NCI-H526 treated with DMSO at 0.1 percent for 48 hours (cell line): Measurements from ENCODE around the gene RPL37A.

Experiments used
- DNase-seq: peaks from one replicate; lab custom pipeline; 2025; lab: John Stamatoyannopoulos, UW

Gene RPL37A

DNA sequence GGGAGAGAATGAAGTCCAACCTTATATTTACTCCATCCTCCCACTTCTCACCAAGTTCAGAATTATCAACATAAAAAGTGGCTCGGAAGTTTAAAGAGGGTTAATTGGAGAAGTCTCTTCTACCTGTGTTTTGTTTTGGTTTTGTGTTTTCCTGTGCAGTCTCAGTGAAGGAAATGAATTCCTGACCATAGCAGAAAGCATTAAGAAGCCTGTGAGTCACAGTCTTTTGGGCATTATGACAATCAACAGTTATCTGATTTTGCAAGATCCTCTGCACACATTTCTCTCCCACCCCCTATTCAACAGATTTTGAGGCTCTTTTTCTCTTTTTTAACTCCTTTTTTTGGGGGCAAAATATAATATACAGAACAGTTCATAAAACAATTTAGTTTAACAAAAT lies 8.6 kb upstream of the RPL37A start:
- DNase-seq: no peak

DNA sequence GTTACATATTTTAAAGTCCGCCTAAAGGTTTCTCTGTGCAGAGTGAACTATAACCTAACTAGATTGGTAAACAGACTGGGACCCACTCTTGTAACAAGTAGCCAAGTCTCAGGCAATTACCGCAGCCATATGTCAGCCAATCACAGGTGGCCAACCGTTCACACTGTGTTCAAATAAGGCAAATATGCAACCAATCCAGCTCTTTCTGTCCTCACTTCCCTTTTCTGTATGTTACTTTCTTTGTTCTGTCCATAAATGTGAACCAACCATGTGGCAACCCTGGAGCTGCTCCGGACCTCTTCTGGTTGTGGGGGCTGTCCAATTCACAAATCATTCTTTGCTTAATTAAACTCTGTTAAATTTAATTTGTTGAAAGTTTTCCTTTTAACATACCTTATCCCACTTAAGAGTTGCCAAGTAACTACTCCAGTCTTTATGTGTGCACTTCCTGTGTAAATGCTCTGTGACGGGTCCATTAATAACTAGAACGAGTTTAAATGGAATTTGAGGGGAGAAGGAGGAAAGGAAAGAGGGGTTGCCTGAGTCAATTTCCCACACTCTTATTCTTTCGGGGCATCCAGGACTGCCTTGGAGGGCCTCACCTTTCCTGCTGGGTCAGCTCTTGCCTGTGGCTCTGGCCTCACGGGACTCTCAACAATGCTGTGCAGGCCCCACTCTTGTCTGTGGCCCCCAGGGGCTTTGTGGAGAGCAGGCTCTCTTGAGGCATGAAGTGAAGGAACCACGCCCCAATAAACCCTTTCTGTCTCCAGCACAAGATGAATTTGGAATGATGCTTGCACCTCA lies 6.6 kb upstream of the RPL37A start:
- DNase-seq: no peak

- DNase-seq: no peak
Measured at GRCh38 chr2:216492597-216493333, 5.9 kb upstream of the RPL37A start.

- no peak for DNase-seq
Measured at GRCh38 chr2:216493334-216493685, 5.3 kb upstream of the RPL37A start.

DNA sequence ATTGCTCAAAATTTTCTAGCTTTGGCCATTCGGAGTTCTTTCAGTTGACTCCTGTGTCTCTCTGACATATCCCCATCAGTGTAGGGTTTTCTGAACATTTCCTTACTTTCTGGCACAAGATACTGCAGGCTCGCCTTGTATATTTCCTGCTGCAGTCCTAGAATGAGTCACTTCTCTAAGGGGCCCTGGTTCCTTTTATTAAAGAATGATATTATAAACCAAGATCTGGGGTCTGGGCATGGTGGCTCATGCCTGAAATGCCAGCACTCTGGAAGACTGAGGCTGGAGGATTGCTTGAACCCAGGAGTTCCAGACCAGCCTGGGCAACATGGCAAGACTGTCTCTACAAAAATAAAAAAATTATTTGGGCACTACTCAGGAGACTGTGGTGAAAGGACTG lies 3.0 kb upstream of the RPL37A start:
- DNase-seq: no peak

GRCh38 chr2:216497382-216498069 lies 1.1 kb upstream of the RPL37A start:
- no peak for DNase-seq

GRCh38 chr2:216498070-216498378 lies 620 bp upstream of the RPL37A start:
- DNase-seq: no peak

GRCh38 chr2:216499641-216500218 lies 1.1 kb downstream of the RPL37A start:
- no peak for DNase-seq

DNA sequence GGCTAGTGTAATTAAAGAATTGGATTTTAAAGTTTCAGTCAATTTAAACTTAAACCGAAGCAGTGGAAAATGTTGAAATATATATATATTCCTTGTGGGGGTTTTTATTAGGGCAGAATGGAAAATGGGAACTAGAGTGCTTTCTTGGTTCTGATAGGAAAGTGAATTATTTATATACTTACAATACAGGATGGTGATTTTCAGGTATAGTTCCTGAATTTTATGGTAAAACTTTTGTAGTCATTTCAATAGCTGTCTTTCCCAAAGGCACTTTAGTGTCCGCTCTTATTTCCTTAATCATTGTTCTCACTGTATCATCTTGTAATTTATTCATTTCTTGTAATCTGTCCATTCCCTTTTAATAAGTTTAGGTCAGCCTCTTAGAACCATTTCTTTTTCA lies 1.9 kb downstream of the RPL37A start:
- no peak for DNase-seq

GRCh38 chr2:216501854-216502253 lies 3.2 kb downstream of the RPL37A start:
- DNase-seq: no peak

DNA sequence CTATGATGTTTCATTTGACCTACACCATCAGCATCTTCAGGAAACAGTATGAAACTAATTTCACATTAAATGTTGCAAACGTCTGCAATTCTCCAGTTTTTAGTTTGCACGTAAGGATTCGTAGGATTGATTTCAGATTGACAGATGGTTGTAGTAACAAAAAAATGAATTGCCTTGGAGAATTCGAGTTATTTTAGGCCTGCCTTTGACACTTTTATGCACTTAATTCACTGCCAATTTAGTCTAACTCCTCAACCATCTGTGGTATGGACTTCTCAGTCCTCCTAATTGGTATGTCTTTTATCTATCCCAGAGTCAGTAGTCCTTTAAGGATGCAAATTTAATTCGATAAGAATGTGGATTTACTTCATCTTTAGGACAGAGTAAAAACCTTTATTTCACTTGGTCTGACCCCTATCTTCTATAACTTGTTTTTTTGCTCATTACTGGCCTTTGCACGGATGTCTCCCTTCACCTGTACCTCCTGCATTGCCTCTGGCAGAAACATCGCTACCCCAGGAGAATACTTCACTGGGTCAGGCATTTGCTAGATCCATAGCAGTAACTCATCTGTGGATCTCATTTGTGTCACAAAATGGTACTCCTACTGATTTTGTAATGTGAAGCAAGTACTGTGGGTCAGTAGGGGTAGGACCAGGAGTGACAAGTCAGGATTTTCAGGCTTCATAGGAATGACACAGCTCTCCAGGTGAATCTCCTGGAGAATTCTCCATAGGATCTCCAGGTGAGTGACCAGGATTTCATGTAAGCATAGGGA lies 3.9 kb downstream of the RPL37A start:
- DNase-seq: no peak

DNA sequence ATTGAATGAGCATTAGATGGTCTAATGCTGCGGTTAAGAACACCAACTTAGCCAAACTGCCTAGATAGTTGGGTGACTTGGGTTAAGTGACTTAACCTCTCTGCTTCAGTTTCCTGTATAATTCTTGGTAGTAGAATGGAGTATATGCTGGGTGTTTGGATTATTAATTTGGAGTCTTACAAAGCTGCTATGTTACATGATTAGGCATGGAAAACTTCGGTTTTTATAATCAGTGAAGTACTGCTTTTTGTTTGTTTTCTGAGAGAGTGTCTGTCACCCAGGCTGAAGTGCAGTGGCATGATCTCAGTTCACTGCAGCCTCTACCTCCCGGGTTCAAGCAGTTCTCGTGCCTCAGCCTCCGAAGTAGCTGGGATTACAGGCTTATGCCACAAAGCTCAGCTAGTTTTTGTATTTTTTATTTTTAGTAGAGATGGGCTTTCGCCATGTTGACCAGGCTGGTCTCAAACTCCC lies 4.5 kb downstream of the RPL37A start:
- DNase-seq: no peak

- DNase-seq: no peak
Measured at GRCh38 chr2:216503697-216504375, 5.2 kb downstream of the RPL37A start.

- no peak for DNase-seq
Measured at GRCh38 chr2:216504376-216504762, 5.7 kb downstream of the RPL37A start.

GRCh38 chr2:216505133-216506106 lies 6.8 kb downstream of the RPL37A start:
- DNase-seq: no peak

DNA sequence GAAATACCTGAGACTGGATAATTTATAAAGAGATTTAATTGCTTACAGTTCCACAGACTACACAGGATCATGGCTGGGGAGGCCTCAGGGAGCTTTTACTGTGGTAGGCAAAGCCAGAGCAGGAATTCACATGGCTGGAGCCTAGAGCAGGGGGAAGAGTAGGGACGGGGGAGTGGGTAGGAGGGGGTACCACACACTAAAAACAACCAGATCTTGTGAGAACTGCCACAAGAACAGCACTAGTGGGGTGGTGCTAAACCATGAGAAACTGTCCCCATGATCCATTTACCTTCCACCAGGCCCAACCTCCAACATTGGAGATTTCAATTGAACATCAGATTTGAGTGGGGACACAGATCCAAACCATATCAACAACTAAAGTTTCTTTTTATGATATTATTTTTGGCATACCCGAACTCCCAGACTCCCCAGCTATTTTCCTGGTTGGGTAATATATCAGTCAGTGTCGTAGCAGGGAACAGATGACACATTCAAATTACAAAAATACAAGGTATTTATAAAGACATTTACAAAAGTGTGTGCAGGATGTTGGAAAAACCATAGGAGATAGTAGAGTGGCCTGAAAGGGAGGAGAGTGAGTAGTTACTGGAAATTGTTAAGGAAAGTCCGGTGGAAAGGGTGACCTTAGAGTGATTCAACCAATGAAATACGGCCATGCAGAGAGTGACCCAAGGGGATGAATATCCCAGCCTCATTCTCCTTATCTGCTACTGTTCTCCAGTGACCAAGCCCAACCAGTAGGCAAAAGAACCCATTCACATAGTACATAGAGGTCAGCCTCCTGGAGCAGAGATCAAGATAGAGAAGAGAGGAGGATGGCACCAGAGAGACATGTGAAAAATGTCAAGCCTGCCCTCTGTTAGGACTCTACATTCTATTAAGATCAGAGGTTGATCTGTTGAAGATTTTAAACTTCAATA lies 8.8 kb downstream of the RPL37A start:
- DNase-seq: no peak

- DNase-seq: no peak
Measured at GRCh38 chr2:216508229-216508628, 9.6 kb downstream of the RPL37A start.

DNA sequence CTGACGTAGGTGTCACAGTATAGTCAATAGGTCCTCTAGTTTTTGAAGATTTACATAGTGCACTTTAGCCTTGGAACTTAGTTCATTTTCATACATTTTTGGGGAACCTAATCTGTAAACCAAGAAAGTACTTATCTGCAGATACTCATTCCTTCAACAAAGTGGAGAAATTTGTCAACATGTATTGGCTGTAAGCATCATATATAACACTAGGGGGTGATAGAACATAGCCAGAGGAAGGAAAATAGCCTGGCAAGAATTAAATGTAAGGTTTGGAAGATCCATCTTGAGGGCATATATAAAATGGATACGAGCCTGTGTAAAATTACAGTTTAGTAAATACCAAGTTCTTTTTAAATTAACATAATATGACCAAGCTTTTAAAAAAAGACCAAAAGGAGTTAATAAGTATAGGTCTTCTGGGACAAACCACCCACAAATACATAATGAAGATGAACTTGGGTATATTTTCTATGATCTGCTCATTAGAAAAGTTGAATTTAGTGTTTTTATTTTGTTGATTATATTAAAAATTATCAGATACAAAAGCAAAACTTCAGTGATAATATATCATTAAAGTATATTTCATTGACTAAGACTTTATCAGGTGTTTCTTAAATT lies 18.2 kb downstream of the RPL37A start:
- peak; percentile 37 for DNase-seq
